ENCODE data around the gene ZNF346. TPM values are rescaled to one million over a fixed set of nuclear protein-coding genes. Genes with fewer than 3 reads are reported as not detected.
"Not testable (repeated sequence)": the region's sequence is repeated elsewhere in the genome, so short reads cannot be mapped to it uniquely, and the experiment has no call there.

The ZNF346 gene
- total and polyA plus RNA-seq, 2 of the 13 experiments (the other 11 are each of a cell fraction or from before 2014, with no cell fraction given) = 8.6 to 19.4 TPM

GRCh38 chr5:176987583-176987982 is 34.9 kb upstream of the ZNF346 start:
- Histone ChIP-seq H3K9ac (ENCODE audit: insufficient read depth, low read depth, low read length) (no peak overlapping the region), H3K4me1 (ENCODE audit: insufficient read depth, low read length) (peaks cover 17% of the 10 kb centered on the region), H3K4me3 (replicated peaks in 1 of 3; ENCODE audit: insufficient read depth in 1 of 3, low read depth in 2 of 3, low read length in 3 of 3) (no peak overlapping the region), H3K27ac (ENCODE audit: extremely low read length, insufficient read depth, low read length) (no peak overlapping the region), H2AFZ (ENCODE audit: low read length) (no peak overlapping the region), H4K20me1 (ENCODE audit: insufficient read depth, low read length) (peaks cover 12% of the 10 kb centered on the region), H3K36me3 (replicated peaks in 1 of 2; ENCODE audit: control insufficient read depth in 1 of 2, insufficient read depth in 2 of 2, low read length in 2 of 2) (peaks cover 0 to under 1% of the 10 kb centered on the region in 2 experiments; a peak in 1 of 5 replicates), H3K79me2 (ENCODE audit: insufficient read depth, low read length) (peaks cover 66% of the 10 kb centered on the region), H3K4me2 (ENCODE audit: low read depth, low read length) (no peak overlapping the region), H3K27me3 (ENCODE audit: control insufficient read depth in 1 of 2, insufficient read depth in 2 of 2, low read length in 2 of 2) (no peaks in the 10 kb centered on the region; a peak in 1 of 5 replicates), H3K9me3 (ENCODE audit: low read length) (no peaks in the 10 kb centered on the region)
- no peak for ATAC-seq
- WGBS (ENCODE audit: low lambda C conversion rate) = 98% methylated on average over 3 of the region's 3 CpGs
- FAIRE-seq = no peak
- intact Hi-C loops (cut with micrococcal nuclease; ENCODE audit: unreplicated experiment) = no loop called here
- no peak for DNase-seq (ENCODE audit: low spot score)
- BruUV-seq (replicated peaks) = no TSS peak
- POLR2A ChIA-PET = no interaction called here
- in situ Hi-C loops (cut with HindIII; ENCODE audit: extremely low pct_ligation_motif_present, low pct_unique_long_range_greater_than_20kb) = no loop called here
- CTCF ChIA-PET (ENCODE audit: low intra/inter-chr PET ratio, low total read pairs) = no interaction called here
- no peak for TF ChIP-seq SP5 (CRISPR knock-in tag; IDR thresholded peaks at IDR 0.05; ENCODE audit: borderline replicate concordance, low read depth)
- no peak for TF ChIP-seq ZC3H4 (CRISPR knock-in tag; IDR thresholded peaks at IDR 0.05; ENCODE audit: borderline replicate concordance)
- no peak for TF ChIP-seq FOXP1 (IDR thresholded peaks at IDR 0.05)
- no peak for TF ChIP-seq FOXP1 (CRISPR knock-in tag; IDR thresholded peaks at IDR 0.05)
- no peak for TF ChIP-seq HNF4A (CRISPR knock-in tag; IDR thresholded peaks at IDR 0.05)
- TF ChIP-seq ZNF121 (CRISPR knock-in tag; IDR thresholded peaks at IDR 0.05) = peak; percentile 68; the same call in 1 of the 2 replicates

- peaks cover 36% of the 10 kb centered on the region for H3K4me1 ChIP-seq (ENCODE audit: insufficient read depth, low read length)
- in situ Hi-C loops (cut with HindIII; ENCODE audit: extremely low pct_ligation_motif_present, low pct_unique_long_range_greater_than_20kb); H3K27ac ChIP-seq (ENCODE audit: extremely low read length, insufficient read depth, low read length); FAIRE-seq; ATAC-seq; CTCF ChIA-PET (ENCODE audit: low intra/inter-chr PET ratio, low total read pairs); DNase-seq (ENCODE audit: low spot score); H3K9ac ChIP-seq (ENCODE audit: insufficient read depth, low read depth, low read length); H3K4me3 ChIP-seq (replicated peaks in 1 of 3; ENCODE audit: insufficient read depth in 1 of 3, low read depth in 2 of 3, low read length in 3 of 3); H3K36me3 ChIP-seq (replicated peaks in 1 of 2; ENCODE audit: control insufficient read depth in 1 of 2, insufficient read depth in 2 of 2, low read length in 2 of 2); H3K27me3 ChIP-seq (ENCODE audit: control insufficient read depth in 1 of 2, insufficient read depth in 2 of 2, low read length in 2 of 2); H3K4me2 ChIP-seq (ENCODE audit: low read depth, low read length); POLR2A ChIA-PET; intact Hi-C loops (cut with micrococcal nuclease; ENCODE audit: unreplicated experiment); H2AFZ ChIP-seq (ENCODE audit: low read length); H3K9me3 ChIP-seq (ENCODE audit: low read length); BruUV-seq (replicated peaks): not testable (repeated sequence)
- peaks cover 86% of the 10 kb centered on the region for H3K79me2 ChIP-seq (ENCODE audit: insufficient read depth, low read length)
- peaks cover 29% of the 10 kb centered on the region for H4K20me1 ChIP-seq (ENCODE audit: insufficient read depth, low read length)
- 93% methylated on average over 3 of the region's 3 CpGs for WGBS (ENCODE audit: low lambda C conversion rate)
Measured at GRCh38 chr5:176993081-176993480, 29.4 kb upstream of the ZNF346 start.
